GOT3 (cell line): ENCODE data around the gene RASSF5.

ENCODE experiments used
- DNase-seq: peaks from one replicate; lab custom pipeline; 2025; ENCODE audit warnings: mixed read lengths; lab: John Stamatoyannopoulos, UW

Gene RASSF5

DNA sequence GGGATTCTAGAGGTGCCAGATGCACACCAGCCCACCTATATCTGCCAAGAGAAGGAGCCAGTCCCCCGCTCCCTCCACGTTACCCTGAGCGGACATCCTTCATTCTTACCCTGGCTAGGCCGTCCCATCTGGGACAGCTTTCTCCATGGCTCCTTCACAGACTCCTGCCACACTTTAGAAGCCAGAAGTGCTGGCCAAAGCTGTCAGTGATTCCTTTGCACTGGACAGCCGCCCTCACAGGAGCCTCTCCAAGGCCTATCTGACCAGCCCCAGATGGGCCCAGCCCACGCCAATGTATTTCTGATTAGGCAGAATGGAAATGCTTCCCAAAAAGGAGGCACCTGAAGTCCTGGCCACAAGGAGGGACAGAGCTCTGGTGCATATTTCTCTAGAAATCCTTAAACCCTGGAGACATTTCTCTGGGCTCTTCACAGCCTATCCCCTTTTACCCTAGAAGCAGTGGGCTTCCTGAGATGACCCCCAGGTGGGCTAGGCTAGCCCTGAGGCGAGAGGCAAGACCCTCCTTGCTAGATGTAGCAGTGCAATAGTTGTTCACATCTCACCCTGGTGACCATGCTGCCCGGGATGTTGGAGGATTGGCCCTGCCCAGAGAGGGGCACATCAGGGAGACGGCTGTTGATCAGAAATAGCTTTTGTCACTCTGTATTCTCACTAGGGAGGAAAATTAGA, 44.1 kb downstream of the RASSF5 start:
- DNase-seq: no peak

GRCh38 chr1:206551986-206552326, 44.6 kb downstream of the RASSF5 start:
- no peak for DNase-seq

- no peak for DNase-seq
Observed at GRCh38 chr1:206554211-206554610, 46.9 kb downstream of the RASSF5 start.

- no peak for DNase-seq
Observed at GRCh38 chr1:206554701-206555472, 47.6 kb downstream of the RASSF5 start.

DNA sequence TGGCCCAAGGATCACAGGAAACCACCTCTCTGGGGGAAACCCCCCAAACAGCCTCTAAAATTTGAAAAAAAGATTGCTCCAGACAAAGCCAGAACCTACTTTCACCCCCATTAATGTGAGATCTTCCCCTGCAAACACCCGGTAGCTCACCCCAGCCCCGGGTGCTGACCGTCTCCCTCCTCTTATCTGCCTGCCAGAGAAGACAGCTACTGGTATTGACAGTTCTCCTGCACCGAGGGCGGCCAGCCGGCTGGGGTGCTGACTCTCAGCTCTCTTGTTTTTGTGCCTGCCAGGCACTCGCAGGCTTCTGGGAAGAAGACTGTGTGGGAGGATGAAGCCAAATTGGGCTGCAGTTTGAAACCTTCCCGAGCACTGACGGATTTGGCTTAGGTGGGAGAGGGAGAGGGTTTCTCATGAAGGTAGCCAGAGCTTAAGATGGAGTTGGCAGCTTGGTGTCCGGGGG, 48.2 kb downstream of the RASSF5 start:
- no peak for DNase-seq

DNA sequence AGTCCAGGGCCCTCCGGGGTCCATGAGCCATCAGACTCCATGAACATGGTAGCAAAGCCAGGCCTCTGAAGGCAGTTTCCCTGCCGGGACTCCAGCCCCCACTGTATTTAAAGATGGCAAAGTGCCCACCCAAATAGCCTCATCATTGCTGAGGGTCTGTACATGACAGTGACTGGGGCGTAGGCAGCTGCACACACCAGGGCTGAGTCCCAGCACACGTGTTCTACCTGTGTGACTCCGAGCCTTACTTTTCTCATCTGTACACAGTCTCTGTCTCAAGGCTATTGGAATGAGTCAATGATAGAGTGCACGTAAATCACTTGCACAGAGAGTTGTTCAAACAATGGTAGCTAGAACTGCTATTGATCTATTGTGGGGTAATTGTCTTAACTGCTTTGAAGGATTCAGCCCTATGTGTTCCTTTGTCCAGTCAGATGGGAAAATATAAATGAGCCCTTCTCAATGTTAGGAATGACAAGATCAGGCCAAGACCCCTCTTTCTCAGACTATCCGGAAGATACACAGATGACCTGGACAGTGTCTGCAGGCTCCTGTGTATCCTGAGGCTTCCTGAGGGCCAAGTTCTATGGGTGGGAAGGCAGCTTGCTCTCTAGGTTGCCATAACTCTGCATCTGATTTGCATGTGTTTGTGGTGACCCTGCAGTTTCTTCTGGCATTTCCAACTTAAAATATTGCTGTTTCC, 48.9 kb downstream of the RASSF5 start:
- DNase-seq: no peak

GRCh38 chr1:206556750-206557635, 49.7 kb downstream of the RASSF5 start:
- DNase-seq: no peak

- DNase-seq: no peak
Observed at GRCh38 chr1:206557636-206558473, 50.5 kb downstream of the RASSF5 start.

- DNase-seq: no peak
Observed at GRCh38 chr1:206558794-206559671, 51.7 kb downstream of the RASSF5 start.

GRCh38 chr1:206559672-206559995, 52.3 kb downstream of the RASSF5 start:
- DNase-seq: no peak

DNA sequence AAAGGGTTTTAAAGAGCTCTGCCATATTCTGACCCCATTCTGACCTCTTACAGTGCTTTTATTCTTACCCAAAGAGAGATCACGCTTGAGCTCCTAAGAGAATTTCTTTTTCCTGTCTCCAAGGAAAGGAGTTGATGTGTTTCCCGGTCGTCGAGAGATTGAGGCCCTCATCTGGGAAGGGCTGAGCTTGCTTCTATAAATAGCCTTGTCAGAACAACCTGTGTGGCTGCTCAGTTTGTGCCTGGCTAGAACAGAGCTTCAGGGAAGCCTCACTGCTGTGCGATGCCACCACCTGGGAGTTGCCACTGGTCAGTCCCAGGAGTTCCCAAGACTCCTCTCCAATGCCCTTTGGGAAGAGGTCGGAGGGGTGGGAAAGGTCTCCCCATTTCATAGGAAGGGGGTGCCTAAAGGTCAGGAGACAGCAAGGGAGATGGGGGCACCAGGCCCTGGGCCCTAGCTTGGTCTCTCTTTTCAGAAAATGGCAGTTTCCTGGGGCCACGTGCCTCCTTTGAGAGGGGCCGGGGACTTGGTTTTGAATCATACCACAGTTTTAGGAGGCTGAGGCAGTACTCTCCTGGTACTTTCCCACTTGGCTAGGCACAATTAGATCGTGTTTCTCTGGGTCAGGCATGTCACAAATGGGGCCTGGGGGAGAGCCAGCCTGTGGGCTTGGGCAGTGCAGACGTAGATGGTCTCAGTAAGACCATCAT, 52.8 kb downstream of the RASSF5 start:
- DNase-seq: no peak

DNA sequence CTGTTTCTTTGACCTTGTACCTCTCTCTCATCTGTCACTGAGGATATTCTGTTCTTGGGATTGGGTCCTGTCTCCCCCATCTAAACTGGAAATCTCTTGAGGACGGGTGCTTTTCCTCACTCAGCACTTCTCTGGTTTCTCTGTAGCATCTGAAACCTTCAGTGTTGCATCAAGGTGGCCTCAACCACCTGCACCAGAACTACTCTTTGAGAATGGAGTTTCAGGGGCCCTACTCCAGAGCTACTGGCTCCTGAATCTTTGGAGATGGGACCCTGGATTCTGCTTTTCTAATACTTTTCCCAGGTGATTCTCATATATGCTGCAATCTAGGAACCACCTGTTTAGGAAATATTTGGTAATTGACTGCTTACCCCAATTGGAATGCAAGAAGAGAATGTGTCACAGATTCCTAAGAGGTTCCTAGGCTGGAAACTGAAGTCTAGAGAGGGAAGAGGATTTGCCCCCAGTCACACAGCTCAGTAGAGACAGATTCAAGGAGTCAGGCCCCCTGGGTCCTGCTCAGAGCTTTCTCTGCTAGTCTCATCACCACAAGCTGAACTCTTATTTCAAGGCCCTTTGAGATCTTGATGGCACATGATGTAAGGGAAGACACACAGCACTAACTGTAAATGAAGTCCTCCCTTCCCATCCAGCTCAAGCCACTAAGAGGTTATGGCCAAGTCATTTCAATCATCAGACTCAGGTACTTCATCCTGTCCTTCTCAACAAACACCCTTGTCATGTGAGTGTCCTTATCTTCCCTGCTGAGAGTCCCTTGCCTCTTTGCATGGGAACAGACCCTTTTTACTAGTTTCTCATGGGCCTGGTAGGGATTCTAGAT, 56.3 kb downstream of the RASSF5 start:
- DNase-seq: no peak

GRCh38 chr1:206565995-206566394, 58.7 kb downstream of the RASSF5 start:
- DNase-seq: no peak

DNA sequence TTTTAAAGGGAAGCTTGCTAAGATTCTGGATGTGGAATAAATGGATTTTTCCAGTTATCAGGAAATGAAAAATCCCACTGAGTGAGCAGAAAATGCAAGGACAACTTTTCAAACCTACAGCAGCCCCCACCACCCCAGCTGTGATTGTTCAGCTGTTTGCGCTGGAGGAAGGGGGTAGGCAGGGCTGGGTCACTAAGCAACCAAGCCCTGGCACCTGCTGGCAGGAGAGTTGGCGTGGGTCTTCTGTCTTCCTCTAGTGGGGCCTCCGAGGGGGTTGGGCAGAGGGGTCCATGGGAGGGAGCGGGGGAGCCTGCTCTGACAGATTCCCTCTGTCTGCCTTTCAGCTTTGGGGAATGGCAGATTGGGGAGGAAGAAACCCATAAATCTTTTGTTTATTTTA, 59.7 kb downstream of the RASSF5 start:
- DNase-seq: no peak

GRCh38 chr1:206568256-206568655, 60.9 kb downstream of the RASSF5 start:
- DNase-seq: no peak

DNA sequence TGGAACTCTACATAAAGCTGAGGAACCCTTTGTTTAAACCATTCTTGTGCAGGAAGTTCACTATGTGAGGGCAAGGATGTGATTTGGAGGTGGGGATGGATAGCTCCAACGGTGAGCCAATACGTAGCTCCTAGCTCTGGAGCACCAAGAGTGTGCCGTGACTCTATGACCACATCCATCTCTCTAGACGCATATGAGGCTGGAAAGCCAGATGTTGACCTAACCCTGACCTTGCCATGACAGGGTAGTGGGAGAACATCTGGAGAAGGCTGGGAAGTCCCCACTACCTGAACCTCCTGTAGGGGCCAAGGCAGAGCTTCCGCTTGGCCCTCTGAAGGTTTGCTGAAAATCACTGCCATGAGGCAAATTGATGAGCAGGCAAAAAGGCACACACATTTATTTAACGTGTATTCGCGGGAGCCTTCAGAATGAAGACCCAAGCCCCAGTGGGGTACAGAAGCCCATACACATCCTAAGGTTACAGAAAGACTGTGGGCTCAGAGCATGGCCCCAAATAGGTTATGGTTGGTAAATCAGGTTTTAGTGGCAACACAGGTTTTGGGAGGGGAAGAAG, 61.5 kb downstream of the RASSF5 start:
- DNase-seq: no peak

GRCh38 chr1:206569556-206569955, 62.2 kb downstream of the RASSF5 start:
- DNase-seq: no peak

DNA sequence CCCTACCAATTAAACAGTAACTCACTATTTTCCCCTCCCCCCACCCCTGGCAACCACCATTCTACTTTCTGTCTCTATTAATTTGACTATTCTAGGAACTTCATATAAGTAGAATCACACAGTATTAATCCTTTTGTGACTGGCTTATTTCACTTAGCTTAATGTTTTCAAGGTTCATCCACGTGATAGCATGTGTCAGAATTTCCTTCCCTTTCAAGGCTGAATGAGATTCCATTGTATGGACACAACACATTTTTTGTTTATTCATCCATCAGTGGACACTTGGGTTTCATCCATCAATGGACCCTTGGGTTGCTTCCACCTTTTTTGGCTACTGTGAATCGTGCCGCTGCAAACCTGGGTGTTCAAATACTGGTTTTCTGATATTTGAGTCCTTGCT, 63.2 kb downstream of the RASSF5 start:
- no peak for DNase-seq
